Activated CD8-positive, alpha-beta memory T cell treated with anti-CD3 and anti-CD28 coated beads, Interleukin-2, amount 50 U/mL, for 1 hour (primary cell): ENCODE data around the gene UNC50.
"Not testable (repeated sequence)": the region's sequence is repeated elsewhere in the genome, so short reads cannot be mapped to it uniquely, and the experiment has no call there.

Experiments
- DNase-seq: peaks from one replicate; pipeline ENCODE4 v3.0.0-alpha.2; 2020; ENCODE audit errors: extremely low read depth

Gene UNC50

DNA sequence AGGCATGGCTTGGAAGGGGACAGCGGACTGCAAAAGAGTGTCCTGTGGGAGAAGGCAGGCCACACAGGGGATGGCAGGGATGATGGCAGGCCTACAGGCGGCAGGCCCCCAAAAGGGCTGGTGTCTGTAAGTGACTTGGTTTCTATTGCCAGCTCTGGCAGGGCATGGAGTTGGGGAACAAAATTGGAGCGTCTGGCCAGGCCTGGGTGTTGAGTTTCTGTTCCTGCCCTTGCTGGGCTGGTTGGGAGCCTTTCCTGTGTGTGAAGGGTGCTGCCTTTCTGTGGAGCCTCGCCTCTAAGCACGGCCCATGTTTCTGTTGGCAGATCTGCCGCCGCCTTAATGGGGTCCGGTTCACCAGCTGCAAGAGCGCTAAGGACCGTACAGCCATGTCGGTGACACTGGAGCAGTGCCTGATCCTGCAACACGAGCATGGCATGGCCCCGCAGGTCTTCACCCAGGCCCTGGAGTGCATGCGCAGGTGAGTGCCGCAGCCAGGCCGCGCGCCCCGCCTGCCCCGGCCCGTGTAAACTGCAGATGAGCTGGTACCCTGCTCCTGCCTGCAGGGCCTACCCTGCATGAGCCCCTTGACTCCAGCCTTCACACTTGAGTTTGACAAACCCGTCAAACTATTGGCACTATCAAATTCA lies 31.6 kb upstream of the UNC50 start:
- no peak for DNase-seq

DNA sequence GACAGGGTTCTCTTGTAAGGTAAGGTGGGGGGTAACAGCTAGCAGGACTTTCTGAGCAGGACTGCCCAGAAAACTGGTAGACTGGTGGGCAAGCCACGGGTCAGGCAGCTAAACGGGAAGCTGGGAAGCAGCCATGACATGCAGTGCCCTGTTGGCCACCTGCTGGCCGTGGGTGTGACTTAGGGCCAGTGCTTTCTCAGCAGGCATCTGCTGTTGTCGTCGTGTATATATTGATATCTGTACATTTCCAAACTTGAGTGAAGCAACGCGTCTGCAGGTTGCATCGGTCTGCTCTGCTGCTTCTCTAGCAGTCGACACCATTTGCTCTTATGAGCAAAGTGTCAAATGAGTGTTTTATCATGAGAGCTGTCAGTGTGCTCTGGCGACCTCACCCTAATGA lies 31.1 kb upstream of the UNC50 start:
- DNase-seq: no peak

- no peak for DNase-seq
Measured at GRCh38 chr2:98578231-98578630, 30.2 kb upstream of the UNC50 start.

DNA sequence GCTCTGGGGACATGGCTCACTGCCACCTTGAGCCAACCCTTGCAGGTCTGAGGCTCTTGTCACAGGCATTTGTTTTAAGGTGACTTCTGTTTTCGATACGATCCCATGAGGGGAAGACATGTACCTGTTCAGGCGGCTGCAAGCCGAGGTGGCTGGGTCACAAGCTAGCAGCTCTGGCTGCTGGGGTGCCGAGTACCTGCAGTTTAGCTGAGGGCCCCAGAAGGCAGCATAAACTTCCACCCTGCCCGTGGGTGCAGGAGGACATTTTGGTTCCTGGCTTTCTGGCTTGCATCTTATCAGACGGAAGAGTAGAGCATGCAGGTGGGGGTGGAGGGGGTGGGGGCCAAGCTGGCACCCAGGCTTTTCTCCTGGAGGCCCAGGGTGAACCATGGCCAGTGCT lies 28.5 kb upstream of the UNC50 start:
- DNase-seq: no peak

GRCh38 chr2:98580656-98581284 lies 27.6 kb upstream of the UNC50 start:
- DNase-seq: no peak

DNA sequence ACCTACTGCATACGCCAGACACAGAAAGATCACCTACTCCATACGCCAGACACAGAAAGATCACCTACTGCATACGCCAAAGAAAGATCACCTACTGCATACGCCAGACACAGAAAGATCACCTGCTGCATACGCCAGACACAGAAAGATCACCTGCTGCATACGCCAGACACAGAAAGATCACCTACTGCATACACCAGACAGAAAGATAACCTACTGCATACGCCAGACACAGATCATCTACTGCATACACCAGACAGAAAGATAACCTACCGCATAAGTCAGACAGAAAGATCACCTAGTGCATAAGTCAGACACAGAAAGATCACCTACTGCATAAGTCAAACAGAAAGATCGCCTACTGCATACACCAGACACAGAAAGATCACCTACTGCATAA lies 25.9 kb upstream of the UNC50 start:
- no peak for DNase-seq

DNA sequence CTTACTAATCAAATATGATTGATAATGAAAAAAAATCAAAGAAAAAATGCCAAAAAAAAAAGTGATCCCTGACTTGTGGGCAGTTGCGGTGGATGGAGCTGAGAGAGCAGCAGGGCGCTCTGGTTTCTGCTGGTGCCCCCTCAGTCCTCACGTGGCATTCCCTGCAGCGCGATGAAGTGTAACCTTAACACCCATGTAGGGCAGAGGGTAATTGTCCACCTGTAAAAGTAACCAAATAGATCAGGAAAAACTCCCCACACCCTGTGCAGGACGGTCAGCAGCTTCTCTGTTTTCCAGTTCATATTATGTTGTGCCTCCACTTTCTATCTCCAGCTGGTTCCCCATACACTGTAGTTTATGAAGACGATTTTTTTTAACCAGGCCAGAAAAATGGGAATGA lies 25.1 kb upstream of the UNC50 start:
- no peak for DNase-seq

GRCh38 chr2:98583816-98584618 lies 24.4 kb upstream of the UNC50 start:
- DNase-seq: no peak

- DNase-seq: no peak
Measured at GRCh38 chr2:98585386-98585785, 23.0 kb upstream of the UNC50 start.

GRCh38 chr2:98586551-98587140 lies 21.7 kb upstream of the UNC50 start:
- no peak for DNase-seq

GRCh38 chr2:98588880-98589431 lies 19.4 kb upstream of the UNC50 start:
- DNase-seq: no peak

DNA sequence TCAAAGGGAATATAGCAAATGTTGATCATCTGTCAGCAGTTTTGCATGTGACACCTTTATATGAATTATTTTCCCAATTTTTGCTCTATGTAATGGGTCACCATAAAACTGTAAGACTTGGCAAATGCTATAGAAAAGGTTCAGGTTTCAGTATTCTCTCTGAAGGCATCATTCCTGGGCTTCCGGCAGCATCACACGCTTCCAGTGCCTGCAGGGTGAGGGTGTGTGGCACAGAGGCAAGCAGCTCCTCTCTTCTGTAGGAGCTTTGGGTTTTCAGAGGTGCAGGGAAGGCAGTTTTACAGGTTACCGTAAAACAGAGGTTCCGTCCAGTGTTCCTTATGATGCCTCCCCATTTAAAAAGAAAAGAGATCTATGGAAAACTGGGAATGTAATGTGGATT lies 18.9 kb upstream of the UNC50 start:
- DNase-seq: no peak

DNA sequence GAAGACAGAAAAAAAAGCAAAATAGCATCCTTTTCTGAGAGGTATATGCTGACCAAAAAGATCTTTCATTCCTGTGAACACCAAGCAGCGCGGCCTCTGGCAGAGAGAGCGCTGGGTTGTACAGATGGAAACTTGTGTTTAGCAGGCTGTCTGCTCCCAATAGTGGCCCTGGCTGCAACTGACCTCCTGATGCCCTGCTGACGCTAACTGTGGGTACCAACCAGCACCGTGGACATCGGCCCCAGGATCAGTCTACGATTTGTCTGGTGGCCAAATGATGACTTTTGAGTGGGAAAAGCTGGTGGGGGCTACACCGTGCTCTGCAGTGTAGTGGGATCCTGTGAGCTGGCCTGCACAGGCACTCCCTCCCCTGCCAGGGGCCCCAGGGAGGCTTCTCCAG lies 15.8 kb upstream of the UNC50 start:
- no peak for DNase-seq

DNA sequence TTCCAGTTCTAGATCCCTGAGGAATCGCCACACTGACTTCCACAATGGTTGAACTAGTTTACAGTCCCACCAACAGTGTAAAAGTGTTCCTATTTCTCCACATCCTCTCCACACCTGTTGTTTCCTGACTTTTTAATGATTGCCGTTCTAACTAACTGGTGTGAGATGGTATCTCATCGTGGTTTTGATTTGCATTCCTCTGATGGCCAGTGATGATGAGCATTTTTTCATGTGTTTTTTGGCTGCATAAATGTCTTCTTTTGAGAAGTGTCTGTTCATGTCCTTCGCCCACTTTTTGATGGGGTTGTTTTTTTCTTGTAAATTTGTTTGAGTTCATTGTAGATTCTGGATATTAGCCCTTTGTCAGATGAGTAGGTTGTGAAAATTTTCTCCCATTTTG lies 13.7 kb upstream of the UNC50 start:
- DNase-seq: not testable (repeated sequence)

GRCh38 chr2:98598781-98599428 lies 9.5 kb upstream of the UNC50 start:
- DNase-seq: no peak

DNA sequence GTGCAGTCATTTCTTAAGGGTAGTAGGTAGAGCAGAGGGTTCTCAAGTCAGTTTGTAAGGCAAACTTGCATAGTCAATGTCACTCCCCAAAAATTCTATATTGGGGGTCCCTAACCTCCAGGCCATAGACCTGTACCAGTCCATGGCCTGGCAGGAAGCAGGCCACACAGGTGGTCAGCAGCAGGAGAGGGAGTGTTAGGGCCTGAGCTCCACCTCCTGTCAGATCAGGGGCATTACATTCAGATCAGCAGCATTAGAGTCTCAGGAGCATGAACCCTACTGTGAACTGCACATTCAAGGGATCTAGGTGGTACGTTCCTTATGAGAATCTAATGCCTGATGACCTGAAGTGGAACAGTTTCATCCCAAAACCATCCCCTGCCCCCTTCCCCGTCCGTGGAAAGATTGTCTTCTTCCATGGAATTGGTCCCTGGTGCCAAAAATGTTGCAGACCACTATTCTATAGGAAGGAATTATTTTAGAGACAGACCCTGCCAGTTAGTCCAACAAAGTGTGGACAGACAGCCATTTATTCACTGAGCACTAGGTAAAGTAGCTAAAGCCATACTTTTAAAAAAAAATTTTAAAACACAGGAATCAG lies 6.8 kb upstream of the UNC50 start:
- DNase-seq: no peak

DNA sequence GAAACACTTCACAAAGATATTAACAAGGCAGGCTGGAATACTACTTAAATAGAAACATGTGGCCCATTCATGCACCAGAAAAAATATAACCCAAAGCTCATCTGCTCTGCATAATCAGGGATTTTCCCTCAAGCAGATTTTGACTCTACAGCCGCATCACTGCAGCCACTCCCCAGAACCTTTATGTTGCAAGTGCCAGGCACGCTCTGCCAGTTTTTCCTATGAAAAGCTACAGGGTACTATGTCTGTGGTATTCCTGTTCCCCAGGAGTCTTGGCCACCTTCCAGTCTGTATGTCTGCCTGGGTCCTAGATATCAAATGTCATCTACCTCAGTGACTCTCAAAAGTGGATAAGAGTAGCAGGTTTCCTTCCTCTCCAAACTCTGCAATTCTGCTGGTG lies 3.8 kb upstream of the UNC50 start:
- DNase-seq: no peak

- no peak for DNase-seq
Measured at GRCh38 chr2:98605076-98605475, 3.3 kb upstream of the UNC50 start.

- no peak for DNase-seq
Measured at GRCh38 chr2:98606431-98606830, 2.0 kb upstream of the UNC50 start.

DNA sequence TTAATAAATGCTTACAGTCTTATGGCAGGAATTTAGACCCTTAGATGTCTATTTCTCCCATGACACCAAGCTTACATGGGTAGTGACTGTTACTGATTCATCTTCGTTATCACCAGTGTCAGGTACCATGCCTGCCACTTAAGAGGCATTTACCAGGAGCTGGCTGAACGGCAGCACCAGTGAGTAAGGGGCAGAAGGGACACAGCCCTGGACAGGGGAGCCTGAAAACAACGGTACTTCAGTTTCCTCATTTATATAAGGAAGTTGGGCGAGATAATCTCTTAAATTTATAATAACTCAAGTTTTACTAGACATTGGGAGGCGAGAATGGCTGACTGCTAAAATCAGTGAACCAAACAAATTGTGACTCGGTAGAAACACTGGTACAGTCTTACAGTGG lies 1.3 kb upstream of the UNC50 start:
- DNase-seq: no peak

- DNase-seq: no peak
Measured at GRCh38 chr2:98607741-98608115, 661 bp upstream of the UNC50 start.
